ENCODE data around the gene FDX1.
"Not testable (repeated sequence)": the region's sequence is repeated elsewhere in the genome, so short reads cannot be mapped to it uniquely, and the experiment has no call there.

Gene FDX1, protein sequence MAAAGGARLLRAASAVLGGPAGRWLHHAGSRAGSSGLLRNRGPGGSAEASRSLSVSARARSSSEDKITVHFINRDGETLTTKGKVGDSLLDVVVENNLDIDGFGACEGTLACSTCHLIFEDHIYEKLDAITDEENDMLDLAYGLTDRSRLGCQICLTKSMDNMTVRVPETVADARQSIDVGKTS

DNA sequence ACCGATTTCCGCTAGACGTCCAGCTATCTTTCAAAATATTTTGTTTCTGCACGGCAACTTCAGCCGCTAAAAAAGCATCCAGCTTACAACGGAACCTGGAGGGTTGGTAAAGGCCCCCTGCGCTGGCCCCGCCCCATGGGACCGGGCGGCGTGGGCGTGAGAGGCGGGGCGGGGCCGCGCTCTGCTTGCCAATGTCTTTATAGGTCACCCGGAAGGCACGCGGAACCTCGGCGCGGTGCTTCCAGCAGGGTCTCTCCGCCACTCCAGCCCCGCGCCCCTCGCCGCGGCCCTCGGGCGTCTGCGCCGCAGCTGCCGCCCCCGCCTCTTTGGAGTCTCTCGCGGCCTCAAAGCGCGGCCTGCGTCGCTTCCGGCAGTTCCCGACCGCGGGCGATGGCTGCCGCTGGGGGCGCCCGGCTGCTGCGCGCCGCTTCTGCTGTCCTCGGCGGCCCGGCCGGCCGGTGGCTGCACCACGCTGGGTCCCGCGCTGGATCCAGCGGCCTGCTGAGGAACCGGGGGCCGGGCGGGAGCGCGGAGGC is at the start of gene FDX1:
TSS of gene FDX1 (plus strand) at position 218 of the 536 bp plus-strand sequence. CDS start at position 391, 173 bp downstream.
- DNase-seq, result peak; percentile 88 to 99

DNA sequence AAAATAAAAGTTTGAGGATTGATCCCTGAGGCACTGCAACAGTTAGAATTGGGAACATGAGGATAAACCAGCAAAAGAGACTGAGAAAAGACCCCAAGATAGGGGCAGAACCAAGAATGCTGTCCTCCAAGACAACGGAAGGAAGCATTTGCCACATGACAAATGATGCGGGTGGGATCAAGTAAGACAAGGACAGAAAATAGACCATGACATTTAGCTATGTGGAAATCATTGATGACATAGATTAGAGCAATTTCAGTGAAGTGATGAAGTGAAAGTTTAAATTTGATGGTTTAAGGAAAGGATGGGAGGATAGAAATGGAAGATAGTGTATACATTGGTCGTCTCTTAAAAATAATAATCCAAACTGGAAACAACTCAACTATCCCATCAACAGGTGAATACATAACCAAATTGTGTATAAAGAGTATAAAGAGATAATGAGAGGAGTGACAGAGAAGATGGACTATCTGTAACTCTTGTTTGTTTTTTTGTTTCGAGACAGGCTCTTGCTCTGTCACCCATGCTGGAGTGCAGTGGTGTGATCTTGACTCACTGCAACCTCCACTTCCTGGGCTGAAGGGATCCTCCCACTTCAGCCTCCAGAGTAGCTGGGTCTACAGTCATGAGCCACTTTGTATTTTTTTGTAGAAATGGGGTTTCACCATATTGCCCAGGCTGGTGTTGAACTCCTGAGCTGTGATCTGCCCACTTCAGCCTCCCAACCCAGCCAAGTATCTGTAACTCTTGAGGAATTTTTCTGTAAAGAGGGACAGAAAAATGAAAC is 48.7 kb upstream of the FDX1 start:
- DNase-seq, result no peak

DNA sequence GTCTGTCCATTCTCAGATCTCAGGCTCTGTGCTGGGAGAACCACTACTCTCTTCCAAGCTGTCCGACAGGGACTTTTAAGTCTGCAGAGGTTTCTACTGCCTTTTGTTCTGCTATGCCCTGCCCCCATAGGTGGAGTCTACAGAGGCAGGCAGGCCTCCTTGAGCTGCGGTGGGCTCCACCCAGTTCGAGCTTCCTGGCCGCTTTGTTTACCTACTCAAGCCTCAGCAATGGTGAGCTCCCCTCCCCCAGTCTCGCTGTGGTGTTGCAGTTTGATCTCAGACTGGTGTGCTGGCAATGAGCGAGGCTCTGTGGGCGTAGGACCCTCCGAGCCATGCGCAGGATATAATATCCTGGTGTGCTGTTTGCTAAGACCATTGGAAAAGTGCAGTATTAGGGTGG is 41.5 kb upstream of the FDX1 start:
- not testable (repeated sequence) for DNase-seq

DNA sequence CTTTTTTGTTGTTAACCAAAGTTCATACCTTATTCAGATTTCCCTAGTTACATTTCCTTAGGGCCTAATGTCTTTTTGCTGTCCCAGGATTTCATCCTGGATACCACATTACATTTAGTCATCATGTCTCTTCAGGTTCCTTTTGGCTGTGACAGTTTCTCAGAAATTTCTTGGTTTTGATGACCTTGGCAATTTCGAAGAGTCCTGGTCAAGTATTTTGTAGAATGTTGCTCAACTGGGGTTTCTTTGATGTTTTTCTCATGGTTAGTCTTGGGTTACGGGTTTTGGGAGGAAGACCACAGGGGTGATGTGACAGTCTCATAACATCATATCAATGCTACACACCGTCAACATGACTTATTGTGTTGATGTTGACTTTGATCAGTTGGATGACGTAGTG is 39.8 kb upstream of the FDX1 start:
- DNase-seq, result no peak

DNA sequence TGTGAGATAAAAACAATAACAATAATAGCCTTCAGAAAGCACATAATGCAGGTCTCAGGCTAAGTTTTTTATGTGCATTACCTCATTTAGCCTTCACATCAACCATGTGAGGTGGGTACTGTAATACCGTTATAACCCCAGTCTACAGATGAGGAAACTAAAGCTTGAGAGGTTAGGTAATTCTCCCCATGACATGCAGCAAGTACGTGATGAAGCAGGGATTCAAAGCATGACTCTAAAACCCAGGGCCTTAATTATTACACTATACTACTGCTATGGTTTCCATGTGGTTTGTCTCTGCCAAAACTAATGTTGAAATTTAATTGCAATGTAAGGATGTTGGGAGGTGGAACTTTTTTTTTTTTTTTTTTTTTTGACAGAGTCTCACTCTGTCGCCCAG is 37.7 kb upstream of the FDX1 start:
- no peak for DNase-seq

DNA sequence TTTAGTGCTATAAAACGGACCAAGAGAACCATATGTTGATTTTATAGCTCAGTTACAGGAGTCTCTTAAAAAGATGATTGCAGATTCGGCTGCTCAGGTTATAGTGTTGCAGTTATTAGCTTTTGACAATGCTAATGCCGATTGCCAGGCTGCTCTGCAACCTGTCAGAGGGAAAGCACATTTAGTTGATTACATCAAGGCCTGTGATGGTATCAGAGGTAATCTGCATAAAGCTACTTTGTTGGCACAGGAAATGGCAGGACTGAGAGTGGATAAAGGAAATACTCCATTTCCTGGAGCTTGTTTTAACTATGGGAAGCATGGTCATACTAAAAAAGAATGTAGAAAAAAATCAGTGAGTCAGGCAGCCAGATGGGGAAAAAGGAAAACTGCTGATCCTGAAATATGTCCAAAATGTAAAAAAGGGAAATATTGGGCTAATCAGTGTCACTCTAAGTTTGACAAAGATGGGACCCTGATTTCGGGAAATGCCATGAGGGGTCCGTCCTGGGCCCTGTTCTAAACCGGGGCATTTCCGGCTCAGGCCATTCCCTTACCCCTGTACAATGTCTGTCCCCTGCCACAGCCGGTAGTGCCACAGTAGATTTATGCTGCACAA is 32.0 kb upstream of the FDX1 start:
- not testable (repeated sequence) for DNase-seq

DNA sequence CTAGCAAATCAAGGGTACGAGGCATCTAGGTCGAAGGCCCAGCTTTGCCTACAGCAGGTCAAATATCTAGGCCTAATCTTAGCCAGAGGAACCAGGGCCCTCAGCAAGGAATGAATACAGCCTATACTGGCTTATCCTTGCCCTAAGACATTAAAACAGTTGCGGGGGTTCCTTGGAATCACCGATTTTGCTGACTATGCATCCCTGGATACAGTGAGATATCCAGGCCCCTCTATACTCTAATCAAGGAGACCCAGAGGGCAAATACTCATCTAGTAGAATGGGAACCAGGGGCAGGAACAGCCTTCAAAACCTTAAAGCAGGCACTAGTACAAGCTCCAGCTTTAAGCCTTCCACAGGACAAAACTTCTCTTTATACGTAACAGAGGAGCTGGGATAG is 26.2 kb upstream of the FDX1 start:
- DNase-seq, result not testable (repeated sequence)

DNA sequence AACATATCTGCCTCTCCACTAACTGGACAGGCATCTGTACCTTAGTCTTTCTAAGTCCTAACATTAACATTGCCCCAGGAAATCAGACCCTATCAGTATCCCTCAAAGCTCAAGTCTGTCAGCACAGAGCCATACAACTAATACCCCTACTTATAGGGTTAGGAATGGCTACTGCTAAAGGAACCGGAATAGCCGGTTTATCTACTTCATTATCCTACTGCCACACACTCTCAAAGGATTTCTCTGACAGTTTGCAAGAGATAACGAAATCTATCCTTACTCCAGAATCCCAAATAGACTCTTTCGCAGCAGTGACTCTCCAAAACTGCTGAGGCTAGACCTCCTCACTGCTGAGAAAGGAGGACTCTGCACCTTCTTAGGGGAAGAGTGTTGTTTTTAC is 24.1 kb upstream of the FDX1 start:
- peak; percentile 95 to 96 for DNase-seq

DNA sequence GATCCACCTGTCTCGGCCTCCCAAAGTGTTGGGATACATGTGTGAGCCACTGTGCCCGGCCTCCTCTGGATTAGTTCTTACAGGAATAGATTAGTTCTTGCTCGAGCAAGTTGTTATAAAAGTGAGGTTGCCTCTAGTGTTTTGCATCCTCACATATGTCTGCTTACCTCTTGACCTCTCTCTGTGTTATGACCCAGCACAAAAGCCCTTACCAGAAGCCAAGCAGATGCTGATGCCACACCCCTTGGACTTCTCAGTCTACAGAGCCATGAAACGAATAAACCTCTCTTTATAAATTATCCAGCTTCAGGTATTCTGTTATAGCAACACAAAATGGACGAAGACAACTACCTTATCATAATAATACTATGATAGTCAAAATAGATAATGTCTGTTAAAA is 22.4 kb upstream of the FDX1 start:
- DNase-seq, result no peak

DNA sequence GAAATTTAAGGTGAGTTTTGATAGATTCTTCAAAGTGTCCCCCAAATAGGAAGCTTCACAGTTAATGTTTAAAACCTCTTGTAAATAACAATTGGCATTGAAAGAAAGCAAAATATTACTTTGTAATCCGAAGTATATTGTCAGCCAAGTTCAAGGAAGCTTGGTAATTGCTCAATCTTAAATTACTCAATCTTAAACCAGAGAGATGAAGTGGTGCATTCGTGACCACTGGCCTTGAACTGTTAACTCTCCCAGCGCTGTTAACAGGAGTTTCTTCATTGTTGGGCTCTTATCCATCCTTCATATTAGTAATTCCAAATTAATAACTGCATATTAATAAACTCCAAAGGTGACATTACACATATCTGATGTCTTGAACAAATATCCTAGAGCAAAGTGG is 20.6 kb upstream of the FDX1 start:
- DNase-seq, result no peak

DNA sequence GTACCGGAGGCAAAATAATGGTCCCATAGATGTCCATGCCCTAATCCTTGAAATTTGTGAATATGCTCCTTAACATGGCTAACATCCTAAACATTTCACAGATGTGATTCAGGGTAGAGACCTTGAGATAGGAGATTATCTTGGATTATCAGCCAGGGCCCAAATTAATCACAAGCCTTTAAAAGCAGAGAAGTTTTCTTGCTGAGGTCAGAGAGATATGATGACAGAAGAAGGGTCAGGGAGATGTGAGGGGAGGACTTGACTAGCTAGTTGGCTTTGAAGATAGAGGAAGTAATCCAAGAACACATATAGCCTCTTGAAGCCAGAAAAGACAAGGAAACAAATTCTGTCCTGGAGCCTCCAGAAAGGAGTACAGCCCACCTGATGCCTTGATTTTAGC is 19.1 kb upstream of the FDX1 start:
- DNase-seq, result no peak

DNA sequence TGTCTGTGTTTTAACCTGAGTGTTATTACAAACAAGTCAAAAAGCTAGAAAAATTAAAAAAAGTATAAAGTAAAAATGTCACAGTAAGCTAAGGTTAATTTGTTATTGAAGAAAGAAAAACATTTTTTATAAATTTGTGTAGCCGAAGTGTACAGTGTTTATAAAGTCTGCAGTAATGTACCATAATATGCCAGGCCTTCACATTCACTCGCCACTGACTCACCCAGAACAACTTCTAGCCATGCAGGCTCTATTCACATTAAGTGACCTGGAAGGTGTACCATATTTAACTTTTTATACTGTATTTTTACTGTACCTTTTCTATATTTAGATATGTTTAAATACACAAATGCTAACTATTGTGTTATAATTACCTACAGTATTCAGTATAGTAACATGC is 14.7 kb upstream of the FDX1 start:
- DNase-seq, result no peak

DNA sequence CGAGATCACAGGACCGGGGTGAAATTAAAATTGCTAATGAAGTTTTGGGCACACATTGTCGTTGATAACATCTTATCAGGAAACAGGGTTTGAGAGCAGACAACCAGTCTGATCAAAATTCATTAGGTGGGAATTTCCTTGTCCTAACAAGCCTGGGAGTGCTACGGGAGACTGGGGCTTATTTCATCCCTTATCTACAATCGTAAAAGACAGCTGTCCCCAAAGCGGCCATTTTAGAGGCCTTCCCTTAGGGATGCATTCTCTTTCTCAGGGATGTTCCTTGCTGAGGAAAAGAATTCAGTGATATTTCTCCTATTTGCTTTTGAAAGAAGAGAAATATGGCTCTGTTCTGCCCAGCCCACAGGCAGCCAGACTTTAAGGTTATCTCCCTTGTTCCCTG is 8.1 kb upstream of the FDX1 start:
- DNase-seq, result peak in 1 of 2 experiments; percentile 28

DNA sequence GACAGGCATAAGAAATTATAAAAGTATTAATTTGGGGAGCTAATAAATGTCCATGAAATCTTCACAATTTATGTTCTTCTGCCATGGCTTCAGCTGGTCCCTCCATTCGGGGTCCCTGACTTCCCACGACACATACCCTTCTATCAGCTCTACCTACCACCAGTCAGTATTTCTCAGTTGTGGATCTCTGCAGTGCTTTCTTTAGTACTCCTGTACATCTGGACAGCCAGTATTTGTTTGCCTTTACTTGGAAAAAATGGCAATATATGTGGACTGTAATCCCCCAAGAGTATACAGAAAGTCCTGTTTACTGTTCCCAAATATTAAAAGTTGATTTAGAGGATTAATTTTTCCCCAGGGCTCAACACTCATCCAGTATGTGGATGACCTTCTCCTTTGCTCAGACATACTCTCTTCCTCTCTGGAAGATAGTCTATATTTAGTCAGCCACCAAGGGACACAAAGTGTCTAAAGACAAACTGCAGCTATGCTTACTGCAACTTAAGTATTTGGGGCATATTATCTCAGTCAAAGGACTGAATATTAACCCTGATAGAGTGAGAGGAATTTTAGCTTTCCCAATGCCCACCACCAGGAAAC is 7.3 kb upstream of the FDX1 start:
- DNase-seq, result no peak

DNA sequence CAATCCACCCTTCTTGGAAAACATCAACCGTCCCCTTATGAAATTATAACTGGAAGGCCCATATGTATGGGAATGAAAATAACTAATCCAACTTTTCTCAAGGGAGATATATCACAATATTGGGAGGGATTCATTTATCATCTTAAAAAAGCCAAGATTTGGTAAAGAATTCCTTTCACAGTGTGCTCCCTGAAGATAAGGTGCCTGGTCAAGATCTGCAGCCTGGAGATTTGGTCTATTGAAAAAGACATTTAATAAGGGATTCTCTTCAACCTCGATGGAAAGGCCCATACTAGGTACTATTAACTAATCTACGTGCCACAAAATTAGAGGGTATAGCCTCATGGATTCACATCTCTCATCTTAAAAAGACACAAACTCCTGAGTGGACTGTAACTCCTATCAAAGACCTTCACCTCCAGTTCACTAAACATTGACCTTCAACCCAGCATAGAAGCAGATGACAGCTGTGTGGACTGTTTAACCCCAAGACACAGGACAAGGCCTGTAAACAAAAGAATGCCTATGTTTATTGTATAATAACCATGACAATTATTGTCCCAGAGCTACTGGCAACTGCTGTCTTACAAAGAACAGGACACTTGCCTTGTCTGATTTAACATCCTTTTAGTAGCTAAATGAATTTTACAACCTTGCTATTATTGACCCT is 4.8 kb upstream of the FDX1 start:
- no peak for DNase-seq

DNA sequence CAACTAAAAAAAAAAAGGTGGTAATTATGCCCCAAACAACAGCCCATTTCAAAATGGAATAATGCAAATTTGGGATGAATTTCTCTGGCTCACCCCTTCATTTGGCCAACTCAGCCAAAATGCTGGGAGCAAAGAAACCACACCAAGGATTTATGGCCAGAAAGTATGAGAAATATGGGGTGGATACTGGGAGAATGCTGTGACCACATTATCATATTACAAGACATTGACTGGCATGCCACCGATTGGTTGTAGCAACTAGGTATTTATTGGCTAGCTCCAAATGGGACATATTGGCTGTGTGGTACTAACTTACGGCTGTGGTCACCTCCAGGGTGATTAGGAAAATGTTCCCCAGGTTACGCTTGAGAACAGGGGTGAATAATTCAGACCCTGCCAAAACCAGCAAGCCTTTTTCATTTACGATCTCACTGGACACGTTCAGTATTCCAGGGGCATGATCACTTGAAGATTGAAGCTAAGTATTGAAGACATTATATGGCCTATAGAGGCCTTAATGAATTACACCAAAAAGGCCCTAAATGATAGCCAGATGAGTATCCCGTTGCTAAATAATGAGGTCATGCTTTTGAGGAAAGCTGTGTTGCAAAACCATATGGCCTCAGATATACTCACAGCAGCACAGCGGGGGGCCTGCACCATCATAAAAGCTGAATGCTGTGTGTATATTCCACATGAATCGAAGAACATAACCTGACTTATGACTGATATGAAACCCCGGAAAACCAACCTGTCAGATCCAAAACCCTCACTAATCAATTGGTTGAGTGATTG is 3.8 kb upstream of the FDX1 start:
- no peak for DNase-seq

DNA sequence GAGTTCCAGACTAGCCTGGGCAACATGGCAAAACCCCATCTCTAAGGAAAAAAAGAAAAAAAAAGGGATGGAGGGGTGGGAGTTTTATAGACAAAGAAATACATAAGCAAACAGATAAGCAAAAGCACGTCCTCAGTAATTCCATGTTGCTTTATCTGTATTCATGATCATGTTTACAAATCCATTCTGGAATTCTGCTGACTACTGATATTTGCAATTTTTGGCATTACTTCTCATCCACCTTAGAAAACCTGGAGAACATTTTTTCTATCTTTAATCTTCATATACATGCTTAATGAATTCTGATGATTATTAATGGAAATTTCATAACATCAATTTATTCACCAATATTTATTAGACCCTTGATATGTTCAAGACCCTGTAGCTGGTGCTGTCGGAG is 1.7 kb upstream of the FDX1 start:
- DNase-seq, result no peak

DNA sequence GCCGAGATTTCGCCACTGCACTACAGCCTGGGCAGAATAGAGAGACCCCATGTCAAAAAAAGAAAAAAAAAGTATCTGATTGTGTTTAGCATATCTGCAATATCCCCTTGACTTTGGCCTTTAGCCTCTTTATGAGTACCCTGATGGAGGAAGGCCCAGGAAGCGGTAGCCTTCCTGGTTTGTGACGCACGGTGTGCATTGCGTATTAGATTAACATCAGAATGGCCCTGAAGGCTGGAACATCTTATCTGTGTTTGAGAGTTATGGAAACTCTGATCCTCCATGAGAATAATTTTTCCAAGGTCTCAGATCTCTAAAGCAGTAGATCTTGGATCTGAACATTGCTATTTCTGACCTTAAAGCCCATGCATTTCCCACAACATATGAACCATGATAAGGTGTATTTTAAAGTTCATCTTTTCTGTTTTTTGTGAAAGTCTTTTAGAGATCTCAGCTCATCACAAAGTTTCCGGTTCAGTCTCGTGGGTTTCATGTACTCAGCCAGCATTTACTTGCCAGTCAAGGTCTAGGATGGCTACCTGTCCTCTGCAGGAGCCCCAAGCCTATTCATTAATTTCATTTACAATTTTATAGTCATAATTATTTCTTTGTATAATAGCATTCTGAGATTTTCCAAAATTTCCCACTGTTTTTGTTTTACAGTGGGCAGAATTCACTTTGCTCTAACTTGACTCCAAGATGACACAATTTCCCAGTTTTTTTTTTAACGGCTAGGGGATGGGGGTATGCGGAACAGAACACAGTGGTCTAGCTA is 605 bp upstream of the FDX1 start:
- DNase-seq, result no peak

DNA sequence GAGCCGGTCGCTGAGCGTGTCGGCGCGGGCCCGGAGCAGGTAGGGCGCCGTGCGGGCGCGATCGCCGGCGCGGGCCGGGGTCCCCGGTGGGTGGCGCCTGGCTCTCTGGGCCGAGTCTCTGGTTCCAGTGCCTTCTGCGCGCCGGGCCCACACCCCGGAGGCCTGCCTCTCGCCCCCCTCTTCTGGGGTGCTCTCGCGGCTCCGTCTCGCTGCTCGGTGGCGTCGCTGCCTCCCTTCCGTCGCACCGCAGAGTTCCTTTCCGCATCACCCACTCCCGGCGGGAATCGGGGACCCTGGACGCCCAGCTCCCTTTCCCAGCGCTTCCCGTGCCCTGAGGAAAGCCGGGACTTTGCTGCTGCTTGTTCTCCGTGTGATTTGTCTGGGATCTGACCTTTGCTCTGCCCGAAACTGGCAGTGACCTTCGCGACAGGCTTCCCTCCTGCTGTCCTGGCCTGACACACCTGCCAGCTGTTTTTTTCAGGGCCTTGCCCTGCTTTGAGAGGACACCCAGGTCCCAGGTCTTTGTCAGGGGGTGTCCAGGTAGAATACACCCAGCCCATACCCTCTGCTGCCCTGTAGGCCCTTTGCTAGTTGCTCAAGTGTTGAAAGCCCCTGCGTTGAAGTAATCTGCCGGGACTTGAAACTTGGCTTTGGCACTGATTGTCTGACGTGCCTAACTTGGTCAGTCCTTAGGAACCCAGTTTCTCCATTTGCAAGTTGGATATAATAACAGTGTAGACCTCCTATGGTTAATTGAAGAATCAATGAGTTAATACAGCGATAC is 711 bp downstream of the FDX1 start:
- DNase-seq, result peak; percentile 80 to 97

DNA sequence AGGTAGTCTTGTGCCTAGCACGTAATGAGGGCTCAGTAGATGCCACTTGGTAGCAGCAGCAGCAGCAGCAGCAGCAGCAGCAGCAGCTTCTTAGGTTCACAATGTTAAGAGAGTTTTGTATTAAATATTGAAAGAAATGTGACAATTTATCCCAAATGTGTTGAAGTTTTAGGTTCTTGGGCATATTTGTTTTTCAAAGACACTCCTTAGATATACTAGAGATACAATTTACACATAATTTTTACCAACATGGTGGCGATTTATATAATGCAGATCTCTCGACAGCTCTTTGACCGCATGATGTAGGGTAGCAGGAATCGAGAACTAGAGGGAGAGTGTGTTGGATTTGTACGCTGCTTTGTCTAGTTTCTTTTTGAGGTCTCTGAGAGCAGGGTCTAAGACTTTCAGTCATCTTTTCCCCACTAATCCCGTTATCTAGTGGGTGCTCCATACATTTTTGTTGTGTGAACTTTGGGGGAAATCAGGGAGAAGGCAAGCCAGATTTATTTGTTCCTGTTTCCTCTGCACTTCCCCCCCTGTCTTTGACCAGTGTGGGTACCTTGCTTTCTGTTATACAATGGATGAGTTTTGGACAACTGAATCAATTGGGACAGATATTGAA is 1.4 kb downstream of the FDX1 start:
- DNase-seq, result peak; percentile 80 to 84

Measured in NCI-H526 (cell line).